ENCODE measurements around the gene HLA-G. TPM values are rescaled to one million over a fixed set of nuclear protein-coding genes. Genes with fewer than 3 reads are reported as not detected.

HLA-G gene
- total RNA-seq, 2 experiments from 2014 or later, result 3.0 to 3.8 TPM

DNA sequence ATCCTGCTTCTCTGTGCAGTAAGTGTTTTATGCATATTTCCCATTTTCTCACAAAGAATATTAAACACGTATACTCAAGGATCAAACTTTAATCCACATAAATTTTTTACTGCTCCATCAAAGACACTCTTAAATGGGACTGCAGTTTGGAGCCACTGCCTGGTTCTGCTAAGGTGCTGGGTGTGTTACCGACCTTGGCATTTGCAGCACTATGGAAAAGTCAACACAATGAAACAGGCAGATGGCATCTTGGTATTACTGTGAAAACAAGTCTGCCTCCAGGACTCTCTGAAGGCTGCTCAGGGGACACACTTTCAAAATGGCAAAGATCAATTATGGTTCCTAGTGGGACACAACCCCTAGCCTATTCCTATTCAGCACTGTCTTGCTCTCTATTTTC lies 17.3 kb upstream of the HLA-G start:
- Mint-ChIP-seq H3K36me3 (ENCODE audit: low read depth) (no peaks in the 10 kb centered on the region), H3K4me1 (ENCODE audit: low read depth) (no peaks in the 10 kb centered on the region), H3K27me3 (peaks cover 19% of the 10 kb centered on the region), H3K4me3 (no peak overlapping the region), H3K27ac (no peak overlapping the region), H3K9me3 (no peaks in the 10 kb centered on the region)
- DNase-seq (no peak), ATAC-seq (no peak)
- ChIA-PET CTCF (no interaction called here), POLR2A (no interaction called here)
- TF ChIP-seq, protein P1, sequence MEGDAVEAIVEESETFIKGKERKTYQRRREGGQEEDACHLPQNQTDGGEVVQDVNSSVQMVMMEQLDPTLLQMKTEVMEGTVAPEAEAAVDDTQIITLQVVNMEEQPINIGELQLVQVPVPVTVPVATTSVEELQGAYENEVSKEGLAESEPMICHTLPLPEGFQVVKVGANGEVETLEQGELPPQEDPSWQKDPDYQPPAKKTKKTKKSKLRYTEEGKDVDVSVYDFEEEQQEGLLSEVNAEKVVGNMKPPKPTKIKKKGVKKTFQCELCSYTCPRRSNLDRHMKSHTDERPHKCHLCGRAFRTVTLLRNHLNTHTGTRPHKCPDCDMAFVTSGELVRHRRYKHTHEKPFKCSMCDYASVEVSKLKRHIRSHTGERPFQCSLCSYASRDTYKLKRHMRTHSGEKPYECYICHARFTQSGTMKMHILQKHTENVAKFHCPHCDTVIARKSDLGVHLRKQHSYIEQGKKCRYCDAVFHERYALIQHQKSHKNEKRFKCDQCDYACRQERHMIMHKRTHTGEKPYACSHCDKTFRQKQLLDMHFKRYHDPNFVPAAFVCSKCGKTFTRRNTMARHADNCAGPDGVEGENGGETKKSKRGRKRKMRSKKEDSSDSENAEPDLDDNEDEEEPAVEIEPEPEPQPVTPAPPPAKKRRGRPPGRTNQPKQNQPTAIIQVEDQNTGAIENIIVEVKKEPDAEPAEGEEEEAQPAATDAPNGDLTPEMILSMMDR (IDR thresholded peaks at IDR 0.05), result no peak
- intact Hi-C loops (cut with micrococcal nuclease), result no loop called here

DNA sequence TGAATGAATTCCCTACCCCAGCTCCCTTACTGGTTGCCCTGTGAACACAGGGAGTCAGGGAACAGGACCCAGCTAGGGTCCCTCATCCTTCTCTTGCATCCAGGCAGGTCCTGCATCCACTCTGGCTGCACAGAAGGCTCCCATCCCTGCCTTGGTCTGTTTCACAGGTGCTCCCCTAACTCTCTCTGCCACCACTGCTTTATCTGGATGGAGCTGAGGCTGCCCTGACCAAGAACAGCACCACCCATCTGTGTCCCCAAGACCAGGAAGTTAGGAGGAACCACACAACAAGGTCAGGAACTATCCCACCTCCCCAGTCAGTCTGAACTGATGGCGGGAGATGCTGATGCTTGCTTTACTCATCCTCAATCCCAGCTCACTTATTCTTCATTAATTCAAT lies 16.2 kb upstream of the HLA-G start:
- TF ChIP-seq, protein P1 (IDR thresholded peaks at IDR 0.05), result no peak
- Mint-ChIP-seq H3K4me1 (ENCODE audit: low read depth) (no peaks in the 10 kb centered on the region), H3K4me3 (no peak overlapping the region), H3K9me3 (no peaks in the 10 kb centered on the region), H3K27ac (no peak overlapping the region), H3K36me3 (ENCODE audit: low read depth) (no peaks in the 10 kb centered on the region), H3K27me3 (peaks cover 13% of the 10 kb centered on the region)
- POLR2A ChIA-PET, result interaction anchor here (0.9 kb wide), 1 partner anchor 62 kb away, joined by 3 read pairs; no protein-coding TSS in a partner anchor
- intact Hi-C loops (cut with micrococcal nuclease), result no loop called here
- no peak for ATAC-seq
- CTCF ChIA-PET, result interaction anchor here (0.9 to 1.5 kb wide), 2 partner anchors 73 to 158 kb away, joined by 3 to 6 read pairs; no protein-coding TSS in a partner anchor
- no peak for DNase-seq

DNA sequence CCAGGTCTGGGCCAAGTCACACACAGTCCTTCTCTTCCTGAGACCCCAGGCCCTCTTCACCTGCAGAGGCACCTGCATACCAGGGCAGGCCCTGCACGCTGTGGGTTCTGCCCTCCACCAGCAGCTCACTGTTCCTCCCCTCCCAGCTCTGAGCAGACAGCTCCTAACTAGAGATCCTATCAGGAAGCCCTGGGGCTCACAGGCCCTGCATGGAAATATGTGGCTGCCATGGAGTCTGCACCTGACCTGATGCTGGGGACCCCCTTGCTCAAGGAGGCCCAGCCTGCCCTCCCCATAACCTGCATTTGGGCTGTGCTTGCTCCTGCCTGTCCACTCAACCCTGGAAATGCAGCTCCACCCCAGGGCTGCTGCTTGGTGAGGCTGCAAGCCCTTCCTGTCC lies 14.6 kb upstream of the HLA-G start:
- Mint-ChIP-seq H3K36me3 (ENCODE audit: low read depth) (no peaks in the 10 kb centered on the region), H3K27me3 (peaks cover 10% of the 10 kb centered on the region), H3K4me3 (no peak overlapping the region), H3K27ac (no peak overlapping the region), H3K4me1 (ENCODE audit: low read depth) (no peaks in the 10 kb centered on the region), H3K9me3 (no peaks in the 10 kb centered on the region)
- ATAC-seq (no peak), DNase-seq (no peak)
- TF ChIP-seq, protein P1 (IDR thresholded peaks at IDR 0.05), result no peak
- intact Hi-C loops (cut with micrococcal nuclease), result no loop called here
- CTCF ChIA-PET, result no interaction called here
- POLR2A ChIA-PET, result no interaction called here

DNA sequence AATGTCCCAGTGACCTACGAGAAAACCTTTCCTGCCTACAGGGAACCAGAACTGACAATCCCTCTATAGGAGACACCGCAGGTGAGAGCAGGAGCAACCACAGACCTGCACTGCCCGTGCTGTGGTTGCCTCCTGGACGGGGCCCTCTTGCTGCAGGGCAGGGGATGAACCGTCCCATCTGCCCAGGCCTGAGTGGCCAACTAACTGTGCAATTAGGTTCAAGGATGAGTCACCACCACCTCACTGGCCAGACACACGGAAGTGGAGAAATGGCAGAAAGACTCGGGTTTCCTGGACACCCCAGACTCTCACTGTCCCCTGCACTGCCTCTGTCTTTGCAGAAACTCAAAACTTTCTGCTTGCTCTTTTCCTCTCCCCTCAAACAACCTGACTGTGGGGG lies 13.8 kb upstream of the HLA-G start:
- Mint-ChIP-seq H3K27me3 (peaks cover 14% of the 10 kb centered on the region), H3K27ac (no peak overlapping the region), H3K9me3 (no peaks in the 10 kb centered on the region), H3K4me3 (no peak overlapping the region), H3K36me3 (ENCODE audit: low read depth) (no peaks in the 10 kb centered on the region), H3K4me1 (ENCODE audit: low read depth) (no peaks in the 10 kb centered on the region)
- POLR2A ChIA-PET, result no interaction called here
- intact Hi-C loops (cut with micrococcal nuclease), result no loop called here
- DNase-seq (no peak), ATAC-seq (no peak)
- TF ChIP-seq, protein P1 (IDR thresholded peaks at IDR 0.05), result no peak
- CTCF ChIA-PET, result no interaction called here

DNA sequence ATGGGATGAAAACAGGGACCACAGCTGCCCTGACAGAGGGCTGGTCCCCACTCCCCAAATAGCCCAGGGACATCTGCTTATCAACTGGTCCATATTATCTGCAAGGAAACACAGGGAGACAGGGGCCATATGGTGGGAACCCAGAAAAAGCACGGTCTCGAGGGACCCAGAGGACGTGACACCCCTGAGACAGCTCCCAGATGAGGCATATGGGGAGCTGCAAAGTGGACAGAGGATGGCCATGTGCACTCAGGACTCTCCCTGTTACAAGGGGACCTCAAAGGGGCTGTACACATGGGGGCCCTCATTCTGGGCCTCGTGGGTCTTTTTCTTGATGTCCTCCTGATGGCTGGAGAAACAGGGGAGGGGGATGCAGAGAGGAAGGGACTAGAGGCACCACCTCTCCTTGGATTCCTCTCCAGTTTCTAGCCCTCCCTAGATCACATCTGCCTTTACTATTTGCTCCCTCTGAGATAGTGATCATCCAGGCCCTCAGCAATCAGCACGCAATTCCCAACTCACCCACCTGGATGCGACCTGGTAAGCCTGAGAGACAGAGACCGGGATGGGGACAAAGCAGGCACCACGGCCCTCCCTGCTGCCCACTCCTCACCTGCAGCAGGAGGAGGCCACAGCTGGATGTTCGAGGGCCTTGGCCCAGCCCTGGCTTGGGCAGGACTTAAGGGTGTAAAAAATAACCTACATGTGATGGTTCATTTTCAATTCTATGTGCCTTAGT lies 13.1 kb upstream of the HLA-G start:
- ChIA-PET CTCF (no interaction called here), POLR2A (no interaction called here)
- H3K36me3 Mint-ChIP-seq (ENCODE audit: low read depth), result no peaks in the 10 kb centered on the region
- H3K4me1 Mint-ChIP-seq (ENCODE audit: low read depth), result no peaks in the 10 kb centered on the region
- H3K4me3 Mint-ChIP-seq, result no peak overlapping the region
- no peak for DNase-seq
- intact Hi-C loops (cut with micrococcal nuclease), result no loop called here
- TF ChIP-seq, protein P1 (IDR thresholded peaks at IDR 0.05), result no peak
- H3K27ac Mint-ChIP-seq, result no peak overlapping the region
- peaks cover 17% of the 10 kb centered on the region for H3K27me3 Mint-ChIP-seq
- no peak for ATAC-seq
- no peaks in the 10 kb centered on the region for H3K9me3 Mint-ChIP-seq
